ENCODE results near the gene PHF8.

GRCh38 chrX:53918702-53919101 lies 125.6 kb downstream of the PHF8 start:
- no peak for TF ChIP-seq CTCF (IDR thresholded peaks at IDR 0.05)
- TF ChIP-seq POLR2A (IDR thresholded peaks at IDR 0.05) = no peak
- TF ChIP-seq EP300 (IDR thresholded peaks at IDR 0.05; ENCODE audit: low read depth) = no peak
- no peak for TF ChIP-seq POLR2AphosphoS5 (IDR thresholded peaks at IDR 0.05)

Data from transverse colon (tissue), 4 donors.